ENCODE measurements around the gene LXN.

The LXN gene

DNA sequence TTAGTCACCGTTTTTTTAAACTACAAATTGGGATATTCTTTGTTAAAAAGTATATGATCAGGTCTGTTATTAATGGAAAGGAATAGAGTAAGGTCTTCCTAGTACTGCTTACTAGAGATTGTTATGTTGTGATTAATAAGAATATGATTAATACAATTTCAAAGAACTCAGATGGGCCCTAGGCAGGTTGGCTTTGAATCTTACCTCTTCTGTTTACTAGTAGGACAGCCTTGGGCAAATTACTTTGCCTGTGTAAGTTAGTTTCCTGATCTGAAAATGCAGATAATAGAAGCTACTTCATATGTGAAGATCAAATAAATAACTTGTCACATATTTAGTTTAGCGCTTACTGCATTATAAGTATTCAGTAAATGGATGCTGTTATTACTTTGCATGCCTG, 21.3 kb downstream of the LXN start:
- DNase-seq: no peak
- TF ChIP-seq CTCF (IDR thresholded peaks at IDR 0.05; ENCODE audit: low read depth, low read length): no peak
- Histone ChIP-seq H3K27me3 (no peaks in the 10 kb centered on the region), H3K9me3 (no peaks in the 10 kb centered on the region), H3K4me3 (ENCODE audit: low read depth, low read length) (no peak overlapping the region), H3K4me1 (peaks cover 3% of the 10 kb centered on the region; the same call in 1 of the 2 replicates), H3K36me3 (peaks cover 60% of the 10 kb centered on the region)

GRCh38 chr3:158649791-158650190, 22.7 kb downstream of the LXN start:
- DNase-seq: no peak
- H3K4me1 ChIP-seq: peaks cover 3% of the 10 kb centered on the region; the same call in 1 of the 2 replicates
- H3K9me3 ChIP-seq: no peaks in the 10 kb centered on the region
- peaks cover 52% of the 10 kb centered on the region for H3K36me3 ChIP-seq
- TF ChIP-seq CTCF (IDR thresholded peaks at IDR 0.05; ENCODE audit: low read depth, low read length): no peak
- no peaks in the 10 kb centered on the region for H3K27me3 ChIP-seq
- no peak overlapping the region for H3K4me3 ChIP-seq (ENCODE audit: low read depth, low read length)

- Histone ChIP-seq H3K36me3 (peaks cover 21% of the 10 kb centered on the region), H3K27me3 (no peaks in the 10 kb centered on the region), H3K4me1 (no peaks in the 10 kb centered on the region), H3K9me3 (no peaks in the 10 kb centered on the region), H3K4me3 (ENCODE audit: low read depth, low read length) (peak within 1 kb of the TSS; percentile 100)
- peak; percentile 83 for TF ChIP-seq CTCF (IDR thresholded peaks at IDR 0.05; ENCODE audit: low read depth, low read length)
- peak; percentile 91 for DNase-seq
These were observed 28.0 kb downstream of the LXN start, which contains the start of gene GFM1 for GRCh38 chr3:158644345-158644908. Gene GFM1 (plus strand): TSS chr3:158644527. CDS start chr3:158644635, 108 bp downstream.

GRCh38 chr3:158642474-158643210, 29.8 kb downstream of the LXN start:
- H3K4me1 ChIP-seq: no peaks in the 10 kb centered on the region
- TF ChIP-seq CTCF (IDR thresholded peaks at IDR 0.05; ENCODE audit: low read depth, low read length): no peak
- no peak overlapping the region for H3K4me3 ChIP-seq (ENCODE audit: low read depth, low read length)
- peaks cover 13% of the 10 kb centered on the region for H3K36me3 ChIP-seq
- DNase-seq: no peak
- H3K27me3 ChIP-seq: no peaks in the 10 kb centered on the region
- H3K9me3 ChIP-seq: no peaks in the 10 kb centered on the region

DNA sequence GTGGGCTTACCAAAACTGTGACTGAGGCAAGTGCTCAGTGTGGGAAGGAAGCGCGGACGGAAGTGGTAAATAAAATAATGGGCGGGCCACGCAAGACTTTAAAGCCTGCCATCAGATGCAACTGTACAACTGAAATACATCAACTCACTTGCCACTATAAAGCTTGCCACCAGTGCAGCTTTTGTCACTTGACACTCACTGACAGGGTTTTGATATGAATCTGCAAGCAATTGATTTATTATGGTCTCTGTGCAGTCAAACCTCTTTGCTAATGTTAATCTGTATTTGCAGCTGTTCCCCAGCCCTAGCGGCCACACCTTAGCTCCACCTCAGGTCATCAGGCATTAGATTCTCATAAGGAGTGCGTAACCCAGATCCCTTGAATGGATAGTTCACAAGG, 30.4 kb downstream of the LXN start:
- no peak for TF ChIP-seq CTCF (IDR thresholded peaks at IDR 0.05; ENCODE audit: low read depth, low read length)
- H3K9me3 ChIP-seq: no peaks in the 10 kb centered on the region
- peaks cover 11% of the 10 kb centered on the region for H3K36me3 ChIP-seq
- no peak overlapping the region for H3K4me3 ChIP-seq (ENCODE audit: low read depth, low read length)
- no peaks in the 10 kb centered on the region for H3K4me1 ChIP-seq
- no peak for DNase-seq
- no peaks in the 10 kb centered on the region for H3K27me3 ChIP-seq

- H3K4me3 ChIP-seq (ENCODE audit: low read depth, low read length): no peak overlapping the region
- H3K27me3 ChIP-seq: no peaks in the 10 kb centered on the region
These were observed 31.8 kb downstream of the LXN start for GRCh38 chr3:158640646-158641045.

More at GRCh38 chr3:158640646-158641045, 31.8 kb downstream of the LXN start:
- TF ChIP-seq CTCF (IDR thresholded peaks at IDR 0.05; ENCODE audit: low read depth, low read length): no peak
- no peaks in the 10 kb centered on the region for H3K4me1 ChIP-seq
- DNase-seq: no peak
- no peaks in the 10 kb centered on the region for H3K36me3 ChIP-seq
- no peaks in the 10 kb centered on the region for H3K9me3 ChIP-seq
